ENCODE measurements around the gene CRYBB2.
"Not testable (repeated sequence)": the region's sequence is repeated elsewhere in the genome, so short reads cannot be mapped to it uniquely, and the experiment has no call there.

Gene CRYBB2

DNA sequence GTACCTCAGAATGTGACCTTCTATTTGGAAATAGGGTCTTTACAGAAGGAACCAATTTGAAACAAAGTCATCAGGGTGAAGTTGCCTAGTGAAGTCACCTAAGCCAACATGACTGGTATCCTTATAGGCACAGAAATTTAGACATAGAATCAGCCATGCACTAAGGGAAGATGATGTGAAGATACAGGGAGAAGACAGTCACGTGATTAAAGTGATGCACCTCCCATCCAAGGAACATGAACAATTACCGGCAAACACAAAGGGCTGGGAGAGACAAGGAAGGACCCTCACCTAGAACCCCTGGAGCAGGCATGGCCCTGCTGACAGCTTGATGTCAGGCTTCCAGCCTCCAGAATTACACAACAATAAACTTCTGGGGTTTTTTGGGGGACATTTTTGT lies 3.2 kb upstream of the CRYBB2 start:
- TF ChIP-seq, protein P1, sequence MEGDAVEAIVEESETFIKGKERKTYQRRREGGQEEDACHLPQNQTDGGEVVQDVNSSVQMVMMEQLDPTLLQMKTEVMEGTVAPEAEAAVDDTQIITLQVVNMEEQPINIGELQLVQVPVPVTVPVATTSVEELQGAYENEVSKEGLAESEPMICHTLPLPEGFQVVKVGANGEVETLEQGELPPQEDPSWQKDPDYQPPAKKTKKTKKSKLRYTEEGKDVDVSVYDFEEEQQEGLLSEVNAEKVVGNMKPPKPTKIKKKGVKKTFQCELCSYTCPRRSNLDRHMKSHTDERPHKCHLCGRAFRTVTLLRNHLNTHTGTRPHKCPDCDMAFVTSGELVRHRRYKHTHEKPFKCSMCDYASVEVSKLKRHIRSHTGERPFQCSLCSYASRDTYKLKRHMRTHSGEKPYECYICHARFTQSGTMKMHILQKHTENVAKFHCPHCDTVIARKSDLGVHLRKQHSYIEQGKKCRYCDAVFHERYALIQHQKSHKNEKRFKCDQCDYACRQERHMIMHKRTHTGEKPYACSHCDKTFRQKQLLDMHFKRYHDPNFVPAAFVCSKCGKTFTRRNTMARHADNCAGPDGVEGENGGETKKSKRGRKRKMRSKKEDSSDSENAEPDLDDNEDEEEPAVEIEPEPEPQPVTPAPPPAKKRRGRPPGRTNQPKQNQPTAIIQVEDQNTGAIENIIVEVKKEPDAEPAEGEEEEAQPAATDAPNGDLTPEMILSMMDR (IDR thresholded peaks at IDR 0.05; ENCODE audit: borderline replicate concordance, insufficient read depth, low read depth, low read length), result no peak
- H3K4me3 ChIP-seq (ENCODE audit: low read depth, low read length), result no peak overlapping the region

DNA sequence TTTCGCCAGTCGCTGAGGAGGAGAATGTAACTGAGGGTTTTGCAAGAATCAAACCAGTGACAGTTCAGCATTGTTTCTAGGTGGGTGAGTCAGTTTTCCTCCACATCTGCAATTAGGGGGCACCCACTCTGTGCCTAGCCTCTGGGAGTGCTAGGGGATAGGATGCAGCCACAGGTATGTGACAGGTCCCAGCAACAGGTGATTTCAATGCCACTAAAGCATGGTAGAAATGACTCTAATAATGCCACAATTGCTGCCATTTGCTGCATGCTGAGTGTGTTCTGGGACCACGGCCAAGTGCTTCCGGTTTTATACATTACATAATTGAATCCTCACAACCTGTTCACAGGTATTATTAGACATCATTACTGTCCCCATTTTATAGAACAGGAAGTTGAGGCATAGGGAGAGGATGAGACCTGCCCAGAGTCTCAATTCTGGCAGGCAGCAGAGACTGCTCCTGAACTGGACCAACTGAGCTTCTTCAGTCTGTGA lies 556 bp downstream of the CRYBB2 start:
- no peak overlapping the region for H3K4me3 ChIP-seq (ENCODE audit: low read depth, low read length)
- TF ChIP-seq, protein P1 (IDR thresholded peaks at IDR 0.05; ENCODE audit: borderline replicate concordance, insufficient read depth, low read depth, low read length), result no peak

DNA sequence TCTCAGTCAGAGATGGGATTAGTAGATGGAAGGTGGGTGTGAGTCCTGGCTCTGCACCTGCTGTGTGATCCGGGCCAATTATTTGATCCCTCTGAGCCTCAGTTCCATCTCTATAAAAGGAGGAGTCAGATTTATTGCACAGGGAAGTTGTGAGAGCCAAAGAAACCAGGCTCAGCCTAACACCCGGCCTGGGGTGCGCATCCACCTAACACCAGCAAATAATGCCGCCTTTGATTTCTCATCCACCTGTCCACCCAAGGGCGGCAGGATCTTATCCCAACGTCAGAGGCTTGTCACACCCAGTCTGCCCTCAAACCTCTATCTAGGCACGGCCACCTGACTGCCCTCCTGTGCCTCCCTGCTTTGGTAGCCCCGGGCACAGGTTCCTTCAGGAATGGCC lies 2.4 kb downstream of the CRYBB2 start:
- no peak overlapping the region for H3K4me3 ChIP-seq (ENCODE audit: low read depth, low read length)
- TF ChIP-seq, protein P1 (IDR thresholded peaks at IDR 0.05; ENCODE audit: borderline replicate concordance, insufficient read depth, low read depth, low read length), result no peak

DNA sequence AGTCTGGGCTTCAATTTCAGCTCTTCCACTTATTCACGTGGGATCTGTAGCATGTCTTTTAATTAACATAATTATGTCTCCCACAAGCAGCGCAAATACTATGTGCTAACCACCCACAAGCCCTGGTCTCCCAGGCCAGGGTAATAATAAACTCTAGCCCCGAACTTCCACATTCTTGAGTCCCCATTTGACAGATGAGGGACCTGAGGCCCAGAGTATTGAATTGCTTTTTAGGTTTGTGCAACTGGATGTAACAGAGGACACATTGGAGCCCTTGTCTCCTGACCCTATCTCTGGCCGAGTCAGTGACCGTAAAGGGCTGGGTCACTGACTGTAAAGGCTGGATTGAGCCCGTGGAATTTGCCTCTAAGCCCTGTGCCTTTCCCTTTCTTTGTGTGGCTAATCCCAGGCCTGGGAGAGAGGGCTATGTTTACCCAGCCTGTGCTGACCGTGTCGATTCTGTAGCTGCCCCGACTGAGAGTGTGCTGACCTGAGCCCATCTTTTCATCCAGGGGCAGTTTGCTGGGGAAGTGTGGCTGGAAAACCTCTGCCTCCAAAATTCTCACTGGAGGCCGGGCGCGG lies 3.9 kb downstream of the CRYBB2 start:
- H3K4me3 ChIP-seq (ENCODE audit: low read depth, low read length), result no peak overlapping the region
- TF ChIP-seq, protein P1 (IDR thresholded peaks at IDR 0.05; ENCODE audit: borderline replicate concordance, insufficient read depth, low read depth, low read length), result no peak

DNA sequence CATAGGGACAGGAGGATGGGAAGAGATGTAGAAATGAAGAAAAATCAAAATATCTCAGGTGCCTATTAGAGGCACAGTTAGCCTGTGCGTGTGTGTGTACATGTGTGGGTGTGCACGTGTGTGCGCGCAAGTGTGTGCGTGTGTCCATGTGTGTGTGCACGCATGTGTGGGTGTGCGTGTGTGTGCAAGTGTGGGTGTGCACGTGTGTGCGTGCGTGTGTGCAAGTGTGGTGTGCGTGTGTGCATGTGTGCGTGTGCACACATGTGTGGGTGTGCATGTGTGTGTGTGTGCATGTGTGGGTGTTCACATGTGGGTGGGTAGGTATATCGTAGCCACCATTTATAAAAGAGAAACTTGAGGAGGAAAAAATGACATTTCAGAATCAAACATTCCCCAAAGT lies 9.4 kb downstream of the CRYBB2 start:
- no peak overlapping the region for H3K4me3 ChIP-seq (ENCODE audit: low read depth, low read length)
- TF ChIP-seq, protein P1 (IDR thresholded peaks at IDR 0.05; ENCODE audit: borderline replicate concordance, insufficient read depth, low read depth, low read length), result no peak

DNA sequence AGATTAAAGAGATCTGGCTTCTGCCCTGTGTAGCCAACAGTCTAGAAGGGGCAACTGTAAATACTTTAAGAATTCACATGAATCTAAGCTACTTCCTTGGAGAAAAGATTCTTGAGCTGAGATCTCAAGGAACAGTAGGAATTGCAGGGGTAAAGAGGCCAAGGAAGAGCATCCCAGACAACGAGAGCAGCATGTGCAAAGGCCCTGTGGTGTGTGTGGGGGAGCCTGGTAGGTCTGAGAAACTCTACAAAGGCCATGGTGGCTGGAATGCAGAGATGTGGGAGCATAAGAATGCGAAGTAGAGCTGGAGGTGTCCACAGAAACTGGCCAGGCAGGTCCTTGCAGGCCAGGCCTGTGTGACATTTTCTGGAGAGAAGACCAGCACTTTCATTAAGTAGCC lies 11.3 kb downstream of the CRYBB2 start:
- not testable (repeated sequence) for H3K4me3 ChIP-seq (ENCODE audit: low read depth, low read length)

DNA sequence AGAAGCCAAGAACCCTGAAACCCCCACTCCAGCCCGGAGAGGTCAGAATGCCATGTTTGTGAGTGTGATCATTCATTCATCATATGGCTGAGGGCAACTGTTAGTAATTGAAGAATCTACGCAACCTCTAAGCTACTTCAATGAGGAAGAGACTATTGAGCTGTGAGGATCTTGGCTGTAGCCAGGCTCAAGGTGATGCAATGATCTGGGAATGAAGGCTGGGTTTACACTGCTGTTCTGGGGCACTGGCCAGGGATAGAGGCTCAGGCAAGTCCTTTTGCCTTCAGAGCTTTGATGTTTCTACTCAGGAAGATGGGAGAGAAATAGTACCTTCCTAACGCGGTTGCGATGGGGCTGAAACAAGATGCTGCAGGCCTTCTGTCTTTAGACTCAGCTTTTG lies 12.9 kb downstream of the CRYBB2 start:
- TF ChIP-seq, protein P1 (IDR thresholded peaks at IDR 0.05; ENCODE audit: borderline replicate concordance, insufficient read depth, low read depth, low read length), result no peak

DNA sequence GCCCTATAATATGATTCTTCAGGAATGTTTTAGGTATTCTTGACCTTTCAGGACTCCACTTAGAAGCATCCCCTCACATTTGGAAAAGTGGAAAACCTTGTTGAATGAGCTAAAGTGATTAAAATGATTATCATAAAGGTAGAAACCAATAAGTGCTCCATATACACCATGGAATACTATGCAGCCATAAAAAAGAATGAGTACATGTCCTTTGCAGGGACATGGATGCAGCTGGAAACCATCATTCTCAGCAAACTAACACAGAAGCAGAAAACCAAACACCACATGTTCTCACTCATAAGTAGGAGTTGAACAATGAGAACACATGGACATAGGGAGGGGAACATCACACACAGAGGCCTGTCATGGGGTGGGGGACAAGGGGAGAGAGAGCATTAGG lies 14.3 kb downstream of the CRYBB2 start:
- H3K4me3 ChIP-seq (ENCODE audit: low read depth, low read length), result not testable (repeated sequence)

More for the DNA sequence above, 12.9 kb downstream of the CRYBB2 start:
- H3K4me3 ChIP-seq (ENCODE audit: low read depth, low read length), result no peak overlapping the region

Measured in GM12875 (cell line).